HG03378 (cell line): ENCODE results near the gene ACTR1B.
"Not testable (repeated sequence)": the region's sequence is repeated elsewhere in the genome, so short reads cannot be mapped to it uniquely, and the experiment has no call there.

Experiments
- ATAC-seq: cut with Tn5 transposase; IDR thresholded peaks from one replicate; pipeline ENCODE4 v1.9.1; 2021; ENCODE audit warnings: mild to moderate bottlenecking, moderate library complexity; ENCODE audit not compliant: unreplicated experiment

ACTR1B gene

GRCh38 chr2:97659256-97660043, 4.4 kb downstream of the ACTR1B start:
- no peak for ATAC-seq

GRCh38 chr2:97658691-97659157, 5.1 kb downstream of the ACTR1B start:
- no peak for ATAC-seq

GRCh38 chr2:97657986-97658690, 5.7 kb downstream of the ACTR1B start:
- ATAC-seq = no peak

- ATAC-seq = no peak
Measured at GRCh38 chr2:97656905-97657587, 6.8 kb downstream of the ACTR1B start.

- ATAC-seq = no peak
Measured at GRCh38 chr2:97656129-97656755, 7.6 kb downstream of the ACTR1B start.

GRCh38 chr2:97654791-97655190, 9.1 kb downstream of the ACTR1B start:
- no peak for ATAC-seq

- ATAC-seq = no peak
Measured at GRCh38 chr2:97654309-97654708, 9.5 kb downstream of the ACTR1B start.

- ATAC-seq = no peak
Measured at GRCh38 chr2:97653874-97654273, 10.0 kb downstream of the ACTR1B start.

- no peak for ATAC-seq
Measured at GRCh38 chr2:97653473-97653872, 10.4 kb downstream of the ACTR1B start.

- no peak for ATAC-seq
Measured at GRCh38 chr2:97651114-97651513, 12.7 kb downstream of the ACTR1B start.

GRCh38 chr2:97646977-97647376, 16.9 kb downstream of the ACTR1B start:
- no peak for ATAC-seq

GRCh38 chr2:97645695-97646629, 17.9 kb downstream of the ACTR1B start, which contains the start of gene COX5B:
Gene COX5B (plus strand): TSS chr2:97646062. CDS start chr2:97646087, 25 bp downstream.
- ATAC-seq = peak; percentile 83

GRCh38 chr2:97645112-97645694, 18.6 kb downstream of the ACTR1B start:
- ATAC-seq = peak; percentile 25

- ATAC-seq = no peak
Measured at GRCh38 chr2:97644023-97644717, 19.7 kb downstream of the ACTR1B start.

- ATAC-seq = not testable (repeated sequence)
Measured at GRCh38 chr2:97626049-97626430, 37.8 kb downstream of the ACTR1B start.

GRCh38 chr2:97625354-97626048, 38.3 kb downstream of the ACTR1B start:
- not testable (repeated sequence) for ATAC-seq

GRCh38 chr2:97622976-97623375, 40.9 kb downstream of the ACTR1B start:
- ATAC-seq = not testable (repeated sequence)

- ATAC-seq = not testable (repeated sequence)
Measured at GRCh38 chr2:97620492-97620891, 43.4 kb downstream of the ACTR1B start.
